NCI-H1048 (cell line): ENCODE measurements around the gene STK17A.
"Not testable (repeated sequence)": the region's sequence is repeated elsewhere in the genome, so short reads cannot be mapped to it uniquely, and the experiment has no call there.

Experiments
- DNase-seq: peaks from one replicate; lab custom pipeline; 2025; lab: John Stamatoyannopoulos, UW

The STK17A gene

GRCh38 chr7:43568529-43568928, 14.4 kb upstream of the STK17A start:
- DNase-seq = no peak

- no peak for DNase-seq
Observed at GRCh38 chr7:43569424-43569823, 13.5 kb upstream of the STK17A start.

GRCh38 chr7:43570688-43571365, 12.1 kb upstream of the STK17A start:
- DNase-seq = no peak

GRCh38 chr7:43572516-43573049, 10.3 kb upstream of the STK17A start:
- DNase-seq = no peak

GRCh38 chr7:43573832-43574231, 9.1 kb upstream of the STK17A start:
- not testable (repeated sequence) for DNase-seq

- DNase-seq = no peak
Observed at GRCh38 chr7:43575506-43575905, 7.4 kb upstream of the STK17A start.

- no peak for DNase-seq
Observed at GRCh38 chr7:43576241-43576640, 6.7 kb upstream of the STK17A start.

GRCh38 chr7:43577485-43577951, 5.4 kb upstream of the STK17A start:
- no peak for DNase-seq

- DNase-seq = no peak
Observed at GRCh38 chr7:43583424-43584194, 701 bp downstream of the STK17A start.

- no peak for DNase-seq
Observed at GRCh38 chr7:43584195-43584586, 1.3 kb downstream of the STK17A start.

GRCh38 chr7:43584733-43585132, 1.8 kb downstream of the STK17A start:
- DNase-seq = not testable (repeated sequence)

GRCh38 chr7:43585562-43585961, 2.7 kb downstream of the STK17A start:
- DNase-seq = no peak

GRCh38 chr7:43586251-43586900, 3.5 kb downstream of the STK17A start:
- no peak for DNase-seq

- DNase-seq = no peak
Observed at GRCh38 chr7:43588477-43589132, 5.7 kb downstream of the STK17A start.

- DNase-seq = no peak
Observed at GRCh38 chr7:43589133-43589478, 6.2 kb downstream of the STK17A start.

GRCh38 chr7:43589728-43590127, 6.8 kb downstream of the STK17A start:
- no peak for DNase-seq

GRCh38 chr7:43590862-43591557, 8.1 kb downstream of the STK17A start:
- no peak for DNase-seq

GRCh38 chr7:43591558-43592180, 8.8 kb downstream of the STK17A start:
- DNase-seq = no peak

- DNase-seq = no peak
Observed at GRCh38 chr7:43592326-43592725, 9.4 kb downstream of the STK17A start.

GRCh38 chr7:43593010-43593409, 10.1 kb downstream of the STK17A start:
- no peak for DNase-seq

- DNase-seq = no peak
Observed at GRCh38 chr7:43594020-43594419, 11.1 kb downstream of the STK17A start.
